Uterus (tissue), 4 donors: ENCODE measurements around the gene NOL4L. TPM values are rescaled to one million over a fixed set of nuclear protein-coding genes. Genes with fewer than 3 reads are reported as not detected.

Source experiments
- DNase-seq, 2 donors: peaks; one replicate each; pipeline ENCODE4 v3.0.0-alpha.2; 2019 to 2020
- H3K27ac ChIP-seq, 2 donors: fragments of 200-600 bp; sonication (generic); 1 replicate in 1 of 2; 2 replicates in 1 of 2; pipeline ENCODE4 v1.5.1; 2016 to 2018
- H3K27me3 ChIP-seq, 2 donors: fragments of 200-600 bp; sonication (generic); one replicate each; pipeline ENCODE4 v1.5.1; 2018 to 2019; ENCODE audit warnings: control low read depth in 1 of 2
- H3K36me3 ChIP-seq, 2 donors: fragments of 200-600 bp; sonication (generic); one replicate each; pipeline ENCODE4 v1.5.1; 2019; ENCODE audit warnings: control low read depth in 1 of 2
- H3K4me1 ChIP-seq, 2 donors: fragments of 200-600 bp; sonication (generic); one replicate each; pipeline ENCODE4 v1.5.1; 2018 to 2019; ENCODE audit warnings: control low read depth in 1 of 2
- H3K4me3 ChIP-seq, 2 donors: fragments of 200-600 bp; sonication (generic); 1 replicate in 1 of 2; 2 replicates in 1 of 2; pipeline ENCODE4 v1.5.1; 2018 to 2019; ENCODE audit warnings: mild to moderate bottlenecking in 1 of 2
- H3K9me3 ChIP-seq, 2 donors: fragments of 200-600 bp; sonication (generic); one replicate each; pipeline ENCODE4 v1.5.1; 2019; ENCODE audit warnings: control low read depth in 1 of 2
- CTCF ChIP-seq, 4 experiments: fragments of 200-600 bp in 2 of 4; fragments of 450-650 bp in 2 of 4; sonication (generic) in 2 of 4; IDR thresholded peaks; one replicate each; pipeline ENCODE4 v1.5.1; 2016 to 2019; ENCODE audit warnings: antibody characterized with exemption in 4 of 4, mild to moderate bottlenecking in 2 of 4, moderate library complexity in 1 of 4
- POLR2A ChIP-seq, 2 donors: fragments of 450-650 bp; IDR thresholded peaks; one replicate each; pipeline ENCODE4 v1.6.1; 2016; ENCODE audit warnings: antibody characterized with exemption in 2 of 2, mild to moderate bottlenecking in 1 of 2, moderate library complexity in 1 of 2
- intact Hi-C: fragments of 100-400 bp; cut with DNase I; formaldehyde crosslinking; loops from one replicate; pipeline ENCODE4 v1.15.1; 2023; ENCODE audit warnings: low total_unique reads
- total RNA-seq, 4 donors: library from RNA; depleted of rRNA in 3 of 4; stranded (reverse); fragments of >200 nt in 3 of 4; gene quantifications; one replicate each; pipeline versions ENCODE4 v1.1.0 to v1.2.4, GENCODE V29; 2014 to 2023
- donor health status: DM: yes; HTN: yes; CAD: no.

NOL4L gene
- total RNA-seq, 4 donors from 2014 or later: 6.2 to 31.1 (median 9.6) TPM

- H3K4me3 ChIP-seq: no peak overlapping the region
- no peak overlapping the region for H3K27ac ChIP-seq
- H3K9me3 ChIP-seq: no peaks in the 10 kb centered on the region
- H3K27me3 ChIP-seq: no peaks in the 10 kb centered on the region
- intact Hi-C loops: no loop called here
- H3K36me3 ChIP-seq: no peaks in the 10 kb centered on the region
- TF ChIP-seq POLR2A (IDR thresholded peaks at IDR 0.05): no peak
- no peak for TF ChIP-seq CTCF (IDR thresholded peaks at IDR 0.05)
- DNase-seq: no peak
- no peaks in the 10 kb centered on the region for H3K4me1 ChIP-seq
Measured at GRCh38 chr20:32544893-32545840, 40.0 kb downstream of the NOL4L start.

- Histone ChIP-seq H3K4me1 (no peaks in the 10 kb centered on the region), H3K36me3 (no peaks in the 10 kb centered on the region), H3K9me3 (no peaks in the 10 kb centered on the region), H3K27ac (no peak overlapping the region), H3K4me3 (no peak overlapping the region), H3K27me3 (no peaks in the 10 kb centered on the region)
- no peak for DNase-seq
- TF ChIP-seq CTCF (IDR thresholded peaks at IDR 0.05) (no peak), POLR2A (IDR thresholded peaks at IDR 0.05) (no peak)
- intact Hi-C loops: no loop called here
Measured at GRCh38 chr20:32544260-32544722, 40.8 kb downstream of the NOL4L start.

- no peak for TF ChIP-seq POLR2A (IDR thresholded peaks at IDR 0.05)
- no peak for TF ChIP-seq CTCF (IDR thresholded peaks at IDR 0.05)
Measured at GRCh38 chr20:32543570-32544259, 41.4 kb downstream of the NOL4L start.

GRCh38 chr20:32542259-32542615, 42.9 kb downstream of the NOL4L start:
- intact Hi-C loops: no loop called here
- TF ChIP-seq CTCF (IDR thresholded peaks at IDR 0.05) (no peak), POLR2A (IDR thresholded peaks at IDR 0.05) (no peak)
- no peaks in the 10 kb centered on the region for H3K27me3 ChIP-seq
- no peak overlapping the region for H3K27ac ChIP-seq
- DNase-seq: no peak
- no peak overlapping the region for H3K4me3 ChIP-seq
- no peaks in the 10 kb centered on the region for H3K36me3 ChIP-seq
- H3K9me3 ChIP-seq: no peaks in the 10 kb centered on the region
- H3K4me1 ChIP-seq: peaks cover 0 to 15% of the 10 kb centered on the region in 2 donors

More at GRCh38 chr20:32543570-32544259, 41.4 kb downstream of the NOL4L start:
- Histone ChIP-seq H3K4me1 (peaks cover 0 to 4% of the 10 kb centered on the region in 2 donors), H3K9me3 (no peaks in the 10 kb centered on the region), H3K4me3 (no peak overlapping the region), H3K36me3 (no peaks in the 10 kb centered on the region), H3K27me3 (no peaks in the 10 kb centered on the region), H3K27ac (no peak overlapping the region)
- intact Hi-C loops: no loop called here
- no peak for DNase-seq
